OCI-LY7 (cell line): ENCODE results near the gene ZNF292. TPM values are rescaled to one million over a fixed set of nuclear protein-coding genes. Genes with fewer than 3 reads are reported as not detected.

Source experiments
- BruUV-seq: library from RNA; stranded (reverse); fragments of 400-500 nt; replicated peaks from 2 replicates; lab custom pipeline; 2021; lab: Mats Ljungman, UMichigan
- CTCF ChIA-PET: fragments of 300-600 bp; sonication (Branson Sonifier 250); formaldehyde crosslinking; loops from one replicate; lab custom pipeline; 2022; ENCODE audit warnings: antibody characterized with exemption; ENCODE audit not compliant: unreplicated experiment; lab: Charles Lee
- POLR2A ChIA-PET: fragments of 300-600 bp; sonication (Branson Sonifier 250); formaldehyde crosslinking; loops from one replicate; lab custom pipeline; 2022; ENCODE audit warnings: antibody characterized with exemption; lab: Charles Lee
- DNase-seq: peaks from one replicate; pipeline ENCODE4 v3.0.0-alpha.2; 2015; ENCODE audit warnings: low spot score
- H2AFZ ChIP-seq: fragments of 200-600 bp; sonication (generic), shearing (Covaris generic); 2 replicates; pipeline ENCODE4 v1.6.1; 2014; ENCODE audit warnings: mild to moderate bottlenecking, antibody characterized with exemption, low read length, moderate library complexity
- H3K27ac ChIP-seq: fragments of 200-600 bp; sonication (generic); 2 replicates; pipeline ENCODE4 v1.5.1; 2014; ENCODE audit warnings: mixed run types, low read depth, mild to moderate bottlenecking, moderate library complexity, low read length, inconsistent platforms; ENCODE audit not compliant: poor library complexity, severe bottlenecking
- H3K36me3 ChIP-seq: fragments of 200-600 bp; sonication (generic); 2 replicates; pipeline ENCODE4 v1.6.1; 2014; ENCODE audit warnings: mild to moderate bottlenecking, antibody characterized with exemption, low read length, moderate library complexity, mixed read lengths; ENCODE audit not compliant: insufficient read depth
- H3K4me1 ChIP-seq: fragments of 200-600 bp; sonication (generic); 2 replicates; pipeline ENCODE4 v1.5.1; 2014; ENCODE audit warnings: mild to moderate bottlenecking, low read length; ENCODE audit not compliant: insufficient read depth, poor library complexity, severe bottlenecking
- H3K4me2 ChIP-seq: fragments of 200-600 bp; sonication (generic); 2 replicates; pipeline ENCODE4 v1.6.1; 2014; ENCODE audit warnings: mild to moderate bottlenecking, low read length
- H3K4me3 ChIP-seq: fragments of 200-600 bp; sonication (generic); 2 replicates; pipeline ENCODE4 v1.5.1; 2014; ENCODE audit warnings: mild to moderate bottlenecking, low read depth, low read length; ENCODE audit not compliant: poor library complexity, severe bottlenecking
- H3K79me2 ChIP-seq: fragments of 200-600 bp; sonication (generic); 2 replicates; pipeline ENCODE4 v1.6.1; 2016; ENCODE audit warnings: low read depth, mild to moderate bottlenecking, low read length, moderate library complexity, mixed read lengths; ENCODE audit not compliant: insufficient read depth
- H3K9me2 ChIP-seq: fragments of 200-600 bp; sonication (generic); 2 replicates; pipeline ENCODE4 v1.6.1; 2016; ENCODE audit warnings: mild to moderate bottlenecking, low read length, mixed read lengths; ENCODE audit not compliant: insufficient read depth
- H3K9me3 ChIP-seq: fragments of 200-600 bp; sonication (generic); 2 replicates; pipeline ENCODE4 v1.6.1; 2014; ENCODE audit warnings: mild to moderate bottlenecking, mixed run types, low read length, mixed read lengths
- H4K20me1 ChIP-seq: fragments of 200-600 bp; sonication (generic); 2 replicates; pipeline ENCODE4 v1.6.1; 2014; ENCODE audit warnings: mild to moderate bottlenecking, antibody characterized with exemption, low read length, moderate library complexity, mixed read lengths; ENCODE audit not compliant: insufficient read depth
- EZH2phosphoT487 ChIP-seq: fragments of 200-600 bp; sonication (generic); IDR thresholded peaks from 2 replicates; pipeline ENCODE4 v1.6.1; 2018; ENCODE audit warnings: low read depth, borderline replicate concordance, mild to moderate bottlenecking, mixed run types, antibody characterized with exemption, low read length, moderate library complexity, mixed read lengths
- intact Hi-C: fragments of 100-400 bp; cut with micrococcal nuclease; formaldehyde crosslinking; loops from one replicate; pipeline ENCODE4 v1.10.0; 2022; ENCODE audit not compliant: unreplicated experiment
- total RNA-seq, 2 experiments: library from RNA; depleted of rRNA in 1 of 2; stranded (reverse); fragments of >200 nt in 1 of 2; shearing (Covaris generic) in 1 of 2; gene quantifications; 2 replicates each; pipeline ENCODE4 v1.2.3, GENCODE V29; 2014 to 2022
- TF ChIP-seq, protein P1 (sequence below): fragments of 200-600 bp; sonication (generic); conservative IDR thresholded peaks from 2 replicates; pipeline ENCODE4 v1.5.1; 2014; ENCODE audit warnings: mild to moderate bottlenecking, antibody characterized with exemption, low read length, moderate library complexity, mixed read lengths

Gene ZNF292
- total RNA-seq, 2 experiments from 2014 or later = 18.7 to 53.7 TPM

DNA sequence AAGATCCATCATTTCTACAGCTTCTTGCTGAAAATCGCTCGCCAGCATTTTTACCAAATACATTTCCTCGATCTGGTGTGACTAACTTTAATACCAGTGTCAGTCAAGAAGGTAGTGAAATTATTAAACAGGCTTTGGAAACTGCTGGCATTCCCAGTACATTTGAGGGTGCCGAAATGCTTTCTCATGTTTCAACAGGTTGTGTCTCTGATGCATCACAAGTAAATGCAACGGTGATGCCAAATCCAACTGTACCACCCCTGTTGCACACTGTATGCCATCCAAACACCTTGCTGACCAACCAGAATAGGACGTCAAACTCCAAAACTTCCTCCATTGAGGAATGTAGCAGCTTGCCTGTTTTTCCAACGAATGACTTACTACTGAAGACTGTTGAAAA, 102.6 kb downstream of the ZNF292 start:
- CTCF ChIA-PET = no interaction called here
- H3K4me2 ChIP-seq = no peak overlapping the region
- no peaks in the 10 kb centered on the region for H3K9me2 ChIP-seq
- TF ChIP-seq, protein P1, sequence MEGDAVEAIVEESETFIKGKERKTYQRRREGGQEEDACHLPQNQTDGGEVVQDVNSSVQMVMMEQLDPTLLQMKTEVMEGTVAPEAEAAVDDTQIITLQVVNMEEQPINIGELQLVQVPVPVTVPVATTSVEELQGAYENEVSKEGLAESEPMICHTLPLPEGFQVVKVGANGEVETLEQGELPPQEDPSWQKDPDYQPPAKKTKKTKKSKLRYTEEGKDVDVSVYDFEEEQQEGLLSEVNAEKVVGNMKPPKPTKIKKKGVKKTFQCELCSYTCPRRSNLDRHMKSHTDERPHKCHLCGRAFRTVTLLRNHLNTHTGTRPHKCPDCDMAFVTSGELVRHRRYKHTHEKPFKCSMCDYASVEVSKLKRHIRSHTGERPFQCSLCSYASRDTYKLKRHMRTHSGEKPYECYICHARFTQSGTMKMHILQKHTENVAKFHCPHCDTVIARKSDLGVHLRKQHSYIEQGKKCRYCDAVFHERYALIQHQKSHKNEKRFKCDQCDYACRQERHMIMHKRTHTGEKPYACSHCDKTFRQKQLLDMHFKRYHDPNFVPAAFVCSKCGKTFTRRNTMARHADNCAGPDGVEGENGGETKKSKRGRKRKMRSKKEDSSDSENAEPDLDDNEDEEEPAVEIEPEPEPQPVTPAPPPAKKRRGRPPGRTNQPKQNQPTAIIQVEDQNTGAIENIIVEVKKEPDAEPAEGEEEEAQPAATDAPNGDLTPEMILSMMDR = no peak
- TF ChIP-seq EZH2phosphoT487 = no peak
- H3K4me1 ChIP-seq = no peaks in the 10 kb centered on the region
- no peaks in the 10 kb centered on the region for H3K9me3 ChIP-seq
- no peak for DNase-seq
- H3K36me3 ChIP-seq = peaks cover 77% of the 10 kb centered on the region
- intact Hi-C loops = no loop called here
- H3K4me3 ChIP-seq = no peak overlapping the region
- BruUV-seq = no TSS peak
- H3K27ac ChIP-seq = no peak overlapping the region
- POLR2A ChIA-PET = no interaction called here
- no peaks in the 10 kb centered on the region for H4K20me1 ChIP-seq
- H3K79me2 ChIP-seq = no peaks in the 10 kb centered on the region
- no peak overlapping the region for H2AFZ ChIP-seq

DNA sequence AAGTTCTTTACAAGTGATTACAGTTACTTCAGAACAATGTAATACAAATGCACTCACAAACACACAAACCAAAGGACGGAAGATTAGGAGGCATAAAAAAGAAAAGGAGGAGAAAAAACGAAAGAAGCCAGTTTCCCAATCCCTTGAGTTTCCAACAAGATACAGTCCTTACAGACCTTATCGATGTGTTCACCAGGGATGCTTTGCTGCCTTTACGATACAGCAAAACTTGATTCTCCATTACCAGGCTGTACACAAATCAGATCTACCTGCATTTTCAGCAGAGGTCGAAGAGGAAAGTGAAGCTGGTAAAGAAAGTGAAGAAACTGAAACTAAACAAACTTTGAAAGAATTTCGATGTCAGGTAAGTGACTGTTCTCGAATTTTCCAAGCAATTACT, 104.4 kb downstream of the ZNF292 start:
- POLR2A ChIA-PET = interaction anchor here (1.0 kb wide), 1 partner anchor 62 kb away, joined by 3 read pairs; the partner anchor contains the start of gene SMIM8
- Histone ChIP-seq H3K4me3 (no peak overlapping the region), H4K20me1 (no peaks in the 10 kb centered on the region), H3K9me3 (no peaks in the 10 kb centered on the region), H3K4me1 (no peaks in the 10 kb centered on the region), H3K4me2 (no peak overlapping the region), H2AFZ (no peak overlapping the region), H3K36me3 (peaks cover 62% of the 10 kb centered on the region), H3K79me2 (no peaks in the 10 kb centered on the region), H3K27ac (no peak overlapping the region), H3K9me2 (no peaks in the 10 kb centered on the region)
- TF ChIP-seq EZH2phosphoT487 = no peak
- TF ChIP-seq, protein P1 = no peak
- CTCF ChIA-PET = no interaction called here
- BruUV-seq = no TSS peak
- no peak for DNase-seq
- intact Hi-C loops = no loop called here

DNA sequence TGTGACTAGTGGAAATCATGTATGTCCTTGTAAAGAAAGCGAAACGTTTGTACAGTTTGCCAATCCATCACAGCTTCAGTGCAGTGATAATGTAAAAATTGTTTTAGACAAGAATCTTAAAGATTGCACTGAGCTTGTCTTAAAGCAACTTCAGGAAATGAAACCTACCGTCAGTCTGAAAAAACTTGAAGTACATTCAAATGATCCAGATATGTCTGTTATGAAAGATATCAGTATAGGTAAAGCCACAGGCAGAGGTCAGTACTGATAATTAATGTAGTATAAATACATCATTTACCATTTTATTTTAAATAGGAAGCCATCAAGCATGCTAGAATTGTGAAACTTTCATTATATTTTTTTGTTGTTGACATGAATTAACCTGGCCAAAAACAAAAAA, 106.2 kb downstream of the ZNF292 start:
- ChIA-PET POLR2A (interaction anchor here (0.6 to 0.7 kb wide), 2 partner anchors 41 to 124 kb away, joined by 3 to 4 read pairs; no protein-coding TSS in a partner anchor), CTCF (no interaction called here)
- H4K20me1 ChIP-seq = no peaks in the 10 kb centered on the region
- no peak overlapping the region for H3K4me3 ChIP-seq
- H3K9me3 ChIP-seq = no peaks in the 10 kb centered on the region
- no peak overlapping the region for H3K27ac ChIP-seq
- no peak overlapping the region for H3K4me2 ChIP-seq
- H3K36me3 ChIP-seq = peaks cover 45% of the 10 kb centered on the region
- TF ChIP-seq, protein P1 = no peak
- TF ChIP-seq EZH2phosphoT487 = no peak
- no TSS peak for BruUV-seq
- H3K9me2 ChIP-seq = no peaks in the 10 kb centered on the region
- intact Hi-C loops = no loop called here
- no peak for DNase-seq
- no peaks in the 10 kb centered on the region for H3K79me2 ChIP-seq
- no peak overlapping the region for H2AFZ ChIP-seq
- H3K4me1 ChIP-seq = no peaks in the 10 kb centered on the region
